Calu3 (cell line): ENCODE results near the gene BBLN. TPM values are rescaled to one million over a fixed set of nuclear protein-coding genes. Genes with fewer than 3 reads are reported as not detected.
"Not testable (repeated sequence)": the region's sequence is repeated elsewhere in the genome, so short reads cannot be mapped to it uniquely, and the experiment has no call there.

Source experiments
- BruUV-seq: library from RNA; stranded (reverse); fragments of 400-500 nt; replicated peaks from 2 replicates; lab custom pipeline; 2021; lab: Mats Ljungman, UMichigan
- CTCF ChIA-PET: fragments of 300-600 bp; sonication (Branson Sonifier 250); formaldehyde crosslinking; loops from one replicate; lab custom pipeline; 2022; ENCODE audit warnings: antibody characterized with exemption; lab: Charles Lee
- DNase-seq: peaks from one replicate; pipeline ENCODE4 v3.0.0; 2022
- H3K27ac Mint-ChIP-seq: one replicate; pipeline ENCODE4 v1.8.0; 2022; ENCODE audit warnings: mixed read lengths; ENCODE audit not compliant: unreplicated experiment
- H3K27me3 Mint-ChIP-seq: one replicate; pipeline ENCODE4 v1.8.0; 2022; ENCODE audit warnings: mixed read lengths; ENCODE audit not compliant: unreplicated experiment
- H3K36me3 Mint-ChIP-seq: one replicate; pipeline ENCODE4 v1.8.0; 2022; ENCODE audit warnings: mild to moderate bottlenecking, moderate library complexity, mixed read lengths; ENCODE audit not compliant: insufficient read depth, unreplicated experiment
- H3K4me1 Mint-ChIP-seq: one replicate; pipeline ENCODE4 v1.8.0; 2022; ENCODE audit warnings: mild to moderate bottlenecking, low read depth, mixed read lengths; ENCODE audit not compliant: unreplicated experiment
- H3K4me3 Mint-ChIP-seq: one replicate; pipeline ENCODE4 v1.8.0; 2022; ENCODE audit warnings: mild to moderate bottlenecking, low read depth, moderate library complexity, mixed read lengths; ENCODE audit not compliant: unreplicated experiment
- H3K9me3 Mint-ChIP-seq: one replicate; pipeline ENCODE4 v1.8.0; 2022; ENCODE audit warnings: low read depth, mixed read lengths; ENCODE audit not compliant: unreplicated experiment
- intact Hi-C: fragments of 100-400 bp; cut with micrococcal nuclease; formaldehyde crosslinking; loops from one replicate; pipeline ENCODE4 v1.10.0; 2022; ENCODE audit not compliant: unreplicated experiment
- total RNA-seq: library from RNA; stranded (reverse); gene quantifications from 2 replicates; pipeline ENCODE4 v1.2.3, GENCODE V29; 2022
- TF ChIP-seq, protein P1 (sequence below): fragments of 200-600 bp; IDR thresholded peaks from one replicate; pipeline ENCODE4 v1.8.0; 2022; ENCODE audit warnings: antibody characterized with exemption; ENCODE audit not compliant: unreplicated experiment

The BBLN gene
- total RNA-seq, 1 experiment from 2014 or later: 82.3 TPM

DNA sequence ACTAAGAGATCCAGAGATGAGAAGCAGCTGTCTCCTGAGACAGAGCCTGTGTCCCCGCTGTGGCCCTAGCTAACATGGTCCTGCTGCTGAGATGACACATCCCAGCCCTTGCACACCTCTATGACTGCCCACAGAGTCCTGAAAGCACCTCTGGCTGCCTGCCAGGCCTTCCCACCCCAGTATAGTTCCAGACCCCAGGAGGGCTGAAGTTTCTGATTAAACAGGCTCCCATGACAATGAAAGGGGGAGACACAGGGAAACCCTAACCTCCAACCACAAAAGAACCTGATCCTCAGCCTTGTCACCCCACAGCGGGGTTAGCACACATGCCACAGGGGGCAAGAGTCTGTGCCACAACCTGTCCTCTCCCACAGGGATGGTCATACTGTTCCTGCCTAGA is 15.7 kb downstream of the BBLN start:
- intact Hi-C loops: no loop called here
- no peak for DNase-seq
- TF ChIP-seq, protein P1, sequence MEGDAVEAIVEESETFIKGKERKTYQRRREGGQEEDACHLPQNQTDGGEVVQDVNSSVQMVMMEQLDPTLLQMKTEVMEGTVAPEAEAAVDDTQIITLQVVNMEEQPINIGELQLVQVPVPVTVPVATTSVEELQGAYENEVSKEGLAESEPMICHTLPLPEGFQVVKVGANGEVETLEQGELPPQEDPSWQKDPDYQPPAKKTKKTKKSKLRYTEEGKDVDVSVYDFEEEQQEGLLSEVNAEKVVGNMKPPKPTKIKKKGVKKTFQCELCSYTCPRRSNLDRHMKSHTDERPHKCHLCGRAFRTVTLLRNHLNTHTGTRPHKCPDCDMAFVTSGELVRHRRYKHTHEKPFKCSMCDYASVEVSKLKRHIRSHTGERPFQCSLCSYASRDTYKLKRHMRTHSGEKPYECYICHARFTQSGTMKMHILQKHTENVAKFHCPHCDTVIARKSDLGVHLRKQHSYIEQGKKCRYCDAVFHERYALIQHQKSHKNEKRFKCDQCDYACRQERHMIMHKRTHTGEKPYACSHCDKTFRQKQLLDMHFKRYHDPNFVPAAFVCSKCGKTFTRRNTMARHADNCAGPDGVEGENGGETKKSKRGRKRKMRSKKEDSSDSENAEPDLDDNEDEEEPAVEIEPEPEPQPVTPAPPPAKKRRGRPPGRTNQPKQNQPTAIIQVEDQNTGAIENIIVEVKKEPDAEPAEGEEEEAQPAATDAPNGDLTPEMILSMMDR: no peak
- no peaks in the 10 kb centered on the region for H3K9me3 Mint-ChIP-seq
- CTCF ChIA-PET: no interaction called here
- H3K27me3 Mint-ChIP-seq: no peaks in the 10 kb centered on the region
- H3K36me3 Mint-ChIP-seq: peaks cover 3% of the 10 kb centered on the region
- no TSS peak for BruUV-seq
- H3K4me3 Mint-ChIP-seq: no peak overlapping the region
- no peak overlapping the region for H3K27ac Mint-ChIP-seq
- no peaks in the 10 kb centered on the region for H3K4me1 Mint-ChIP-seq

DNA sequence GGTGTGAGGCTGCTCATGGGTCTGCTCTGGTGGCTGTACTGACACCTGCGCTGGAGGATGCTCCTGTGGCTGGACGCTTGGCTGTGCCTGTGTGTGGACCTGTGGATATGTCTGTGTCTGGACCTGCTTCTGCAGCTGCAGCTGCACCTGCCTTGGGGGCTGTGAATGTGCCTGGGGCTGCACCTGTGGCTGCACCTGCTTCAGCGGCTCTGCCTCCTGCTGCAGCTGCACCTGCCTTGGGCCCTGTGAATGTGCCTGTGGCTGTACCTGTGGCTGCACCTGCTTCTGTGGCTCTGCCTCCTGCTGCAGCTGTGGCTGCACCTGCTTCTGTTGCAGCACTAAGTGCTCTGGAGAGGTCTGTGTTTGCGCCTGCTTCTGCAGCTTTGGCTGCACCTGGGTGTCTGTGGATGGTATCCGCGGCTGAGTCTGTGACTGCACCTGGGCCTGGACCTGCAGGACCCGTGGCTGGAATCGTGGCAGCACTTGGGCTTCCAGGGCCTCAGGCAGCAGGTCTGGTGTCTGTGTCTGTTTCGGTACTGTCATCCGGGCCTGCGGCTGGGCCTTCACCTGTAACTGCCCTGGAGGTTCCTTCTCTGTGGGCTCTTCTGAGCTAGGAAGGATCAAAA is 18.9 kb downstream of the BBLN start:
- Mint-ChIP-seq H3K4me3 (no peak overlapping the region), H3K4me1 (no peaks in the 10 kb centered on the region), H3K9me3 (no peaks in the 10 kb centered on the region), H3K27ac (no peak overlapping the region), H3K27me3 (no peaks in the 10 kb centered on the region), H3K36me3 (peaks cover 8% of the 10 kb centered on the region)
- intact Hi-C loops: no loop called here
- TF ChIP-seq, protein P1: no peak
- BruUV-seq: TSS peak; percentile 57
- DNase-seq: no peak
- CTCF ChIA-PET: no interaction called here

DNA sequence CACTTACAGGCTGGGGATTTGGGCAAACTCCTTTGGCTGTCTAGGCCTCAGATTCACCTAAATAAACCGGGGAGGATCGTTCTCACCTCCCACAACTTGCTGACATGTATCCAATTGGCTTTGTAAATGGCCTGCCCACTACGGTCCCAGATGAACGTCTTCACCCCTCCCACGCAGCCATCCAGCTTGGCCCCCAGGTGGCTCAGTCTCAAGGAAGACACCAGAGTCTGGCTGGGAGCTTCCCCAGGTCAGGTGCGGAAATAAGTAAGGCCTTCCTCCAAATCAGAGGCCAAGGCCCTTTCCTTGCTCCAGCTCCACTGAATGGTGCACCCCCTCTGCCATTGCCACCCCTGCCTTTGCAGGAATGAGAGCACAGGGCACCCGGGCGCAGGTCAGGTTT is 19.9 kb downstream of the BBLN start:
- CTCF ChIA-PET: no interaction called here
- Mint-ChIP-seq H3K27me3 (no peaks in the 10 kb centered on the region), H3K36me3 (peaks cover 9% of the 10 kb centered on the region), H3K4me3 (no peak overlapping the region), H3K4me1 (no peaks in the 10 kb centered on the region), H3K27ac (no peak overlapping the region), H3K9me3 (no peaks in the 10 kb centered on the region)
- intact Hi-C loops: no loop called here
- no TSS peak for BruUV-seq
- no peak for DNase-seq
- TF ChIP-seq, protein P1: no peak

DNA sequence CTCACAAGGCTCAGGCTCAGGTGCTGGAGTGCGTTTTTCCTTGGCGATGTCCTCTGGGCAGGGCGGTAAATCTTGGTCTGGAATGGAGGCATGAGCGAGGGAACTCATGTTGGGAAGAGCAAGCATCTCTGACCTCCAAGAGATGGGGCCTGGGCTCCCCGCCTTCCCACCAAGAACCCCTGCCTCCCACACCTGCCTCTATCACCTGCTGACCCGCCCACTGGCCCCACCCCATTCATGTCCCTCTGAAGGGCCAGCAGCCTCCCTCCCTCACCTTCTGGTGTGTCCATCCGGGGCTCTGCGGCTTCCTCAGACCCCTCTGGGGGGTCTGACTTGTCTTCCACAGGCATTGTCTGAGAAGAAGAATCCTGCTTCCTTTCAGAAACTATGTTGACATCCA is 20.4 kb downstream of the BBLN start:
- CTCF ChIA-PET: no interaction called here
- no TSS peak for BruUV-seq
- TF ChIP-seq, protein P1: no peak
- Mint-ChIP-seq H3K4me1 (no peaks in the 10 kb centered on the region), H3K27ac (no peak overlapping the region), H3K4me3 (no peak overlapping the region), H3K27me3 (no peaks in the 10 kb centered on the region), H3K36me3 (peaks cover 11% of the 10 kb centered on the region), H3K9me3 (no peaks in the 10 kb centered on the region)
- DNase-seq: no peak
- intact Hi-C loops: no loop called here

DNA sequence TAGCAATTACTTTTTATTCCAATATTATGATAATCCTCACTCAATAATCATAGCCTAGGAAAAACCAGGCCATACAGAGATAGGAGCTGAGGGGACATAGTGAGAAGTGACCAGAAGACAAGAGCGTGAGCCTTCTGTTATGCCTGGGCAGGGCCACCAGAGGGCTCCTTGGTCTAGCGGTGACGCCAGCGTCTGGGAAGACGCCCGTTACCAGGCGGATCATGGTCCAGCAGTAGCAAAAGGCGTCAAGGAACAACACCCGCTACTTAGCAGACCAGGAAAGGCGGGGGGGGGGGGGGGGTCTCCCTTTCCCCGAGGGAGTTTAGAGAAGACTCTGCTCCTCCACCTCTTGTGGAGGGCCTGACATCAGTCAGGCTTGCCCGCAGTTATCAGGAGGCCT is 21.4 kb downstream of the BBLN start:
- DNase-seq: not testable (repeated sequence)
- peaks cover 14% of the 10 kb centered on the region for H3K36me3 Mint-ChIP-seq

More for the DNA sequence above, 21.4 kb downstream of the BBLN start:
- BruUV-seq, H3K9me3 Mint-ChIP-seq, H3K4me3 Mint-ChIP-seq, H3K27ac Mint-ChIP-seq, intact Hi-C loops, H3K27me3 Mint-ChIP-seq, H3K4me1 Mint-ChIP-seq, CTCF ChIA-PET: not testable (repeated sequence)
